GM20431 (cell line): ENCODE measurements around the gene TRIM44.
"Not testable (repeated sequence)": the region's sequence is repeated elsewhere in the genome, so short reads cannot be mapped to it uniquely, and the experiment has no call there.

Source experiments
- in situ Hi-C: fragments of 300-500 bp; cut with MseI, MboI; formaldehyde crosslinking; loops from one replicate; pipeline ENCODE4 v1.15.0; 2020; ENCODE audit warnings: low sequenced_read_pairs; ENCODE audit not compliant: unreplicated experiment

TRIM44 gene

DNA sequence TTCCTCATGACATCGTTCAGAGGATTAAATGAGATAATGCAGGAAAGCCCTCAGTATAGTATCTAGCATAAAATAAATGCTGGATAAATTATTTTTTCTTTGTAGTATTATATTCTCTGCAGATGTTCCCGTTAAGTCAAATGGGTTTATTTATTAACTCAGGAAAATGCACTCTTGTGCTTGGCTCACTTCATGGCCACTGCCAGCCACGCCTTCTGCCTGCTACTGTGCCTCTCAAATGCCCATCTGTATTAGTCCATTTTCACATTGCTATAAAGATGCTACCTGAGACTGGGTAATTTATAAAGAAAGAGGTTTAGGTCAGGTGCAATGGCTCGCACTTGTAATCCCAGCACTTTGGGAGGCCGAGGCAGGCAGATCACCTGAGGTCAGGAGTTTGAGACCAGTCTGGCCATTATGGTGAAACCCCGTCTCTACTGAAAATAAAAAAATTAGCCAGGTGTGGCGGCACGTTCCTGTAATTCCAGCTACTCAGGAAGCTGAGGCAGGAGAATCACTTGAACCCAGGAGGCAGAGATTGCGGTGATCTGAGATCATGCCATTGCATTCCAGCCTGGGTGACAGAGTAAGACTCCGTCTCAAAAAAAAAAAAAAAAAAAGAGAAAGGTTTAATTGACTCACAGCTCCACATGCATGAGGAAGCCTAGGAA is 176.3 kb downstream of the TRIM44 start:
- in situ Hi-C loops = not testable (repeated sequence)

DNA sequence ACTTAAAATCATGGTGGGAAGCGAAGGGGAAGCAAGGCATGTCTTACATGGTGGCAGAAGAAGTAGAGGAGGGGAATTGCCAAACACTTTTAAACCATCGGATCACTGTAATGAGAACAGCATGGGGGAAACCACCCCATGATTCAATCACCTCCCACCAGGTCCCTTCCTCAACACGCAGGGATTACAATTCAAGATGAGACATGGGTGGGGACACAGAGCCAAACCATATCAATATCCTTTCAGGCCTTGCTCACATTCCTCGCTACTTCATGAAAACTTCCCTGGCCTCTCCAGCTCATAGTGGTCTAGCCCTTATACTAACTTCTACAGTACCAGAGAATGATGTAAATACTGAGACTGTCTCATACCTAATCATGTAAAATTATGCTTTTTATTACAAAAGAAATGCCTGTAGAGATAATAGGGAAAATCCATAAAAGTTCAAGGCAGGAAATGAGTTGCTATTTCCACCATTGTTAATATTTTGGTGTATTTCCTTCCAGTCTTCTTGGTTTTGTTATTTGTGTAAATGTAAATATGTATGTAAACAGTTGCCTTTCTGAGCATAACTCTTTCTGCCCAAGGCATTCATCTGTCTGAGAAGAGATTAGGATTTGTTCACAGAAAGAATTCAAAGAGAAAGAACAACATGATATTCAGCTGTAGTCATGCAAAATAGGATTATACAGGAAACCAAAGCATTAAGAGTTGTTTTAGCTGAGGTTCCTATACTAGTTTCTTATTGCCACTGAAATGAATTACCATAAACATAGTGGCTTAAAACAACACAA is 177.0 kb downstream of the TRIM44 start:
- in situ Hi-C loops = no loop called here

DNA sequence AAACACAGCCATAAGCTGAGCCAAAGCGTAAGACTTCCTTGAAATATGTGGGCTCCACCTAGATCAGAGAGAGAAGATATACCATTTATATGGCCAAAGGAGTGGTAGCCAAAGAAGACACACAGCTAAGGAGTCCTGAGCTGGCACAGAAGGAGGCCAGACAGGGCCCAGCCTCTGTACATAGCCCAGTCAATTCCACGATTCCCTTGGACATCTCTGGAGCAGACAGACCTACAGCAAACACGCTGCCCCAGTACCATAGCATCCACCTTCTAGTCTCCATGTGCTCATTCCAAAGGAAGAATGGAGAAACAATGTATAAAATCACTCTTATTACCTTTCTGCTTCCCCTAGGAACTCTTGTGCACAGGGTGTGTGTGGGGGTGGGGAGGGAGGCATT is 179.2 kb downstream of the TRIM44 start:
- in situ Hi-C loops = no loop called here

DNA sequence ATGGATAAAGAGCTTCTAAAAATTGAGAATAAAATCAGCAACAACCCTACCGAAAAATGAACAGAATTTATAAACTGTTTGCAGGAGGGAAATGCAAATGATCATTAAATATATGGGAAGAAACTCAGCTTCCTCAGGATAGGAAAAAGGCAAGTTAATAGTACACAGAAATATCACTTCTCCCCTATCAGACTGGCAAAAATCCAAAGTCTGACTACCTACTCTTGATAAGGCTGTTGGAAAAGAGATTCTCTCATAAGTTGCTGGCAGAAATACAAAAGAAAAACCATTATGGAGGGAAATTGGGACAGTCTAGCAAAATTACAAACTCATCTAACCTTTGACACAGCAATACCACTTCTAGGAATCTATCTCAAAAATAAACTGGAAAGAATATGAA is 180.4 kb downstream of the TRIM44 start:
- in situ Hi-C loops = no loop called here

DNA sequence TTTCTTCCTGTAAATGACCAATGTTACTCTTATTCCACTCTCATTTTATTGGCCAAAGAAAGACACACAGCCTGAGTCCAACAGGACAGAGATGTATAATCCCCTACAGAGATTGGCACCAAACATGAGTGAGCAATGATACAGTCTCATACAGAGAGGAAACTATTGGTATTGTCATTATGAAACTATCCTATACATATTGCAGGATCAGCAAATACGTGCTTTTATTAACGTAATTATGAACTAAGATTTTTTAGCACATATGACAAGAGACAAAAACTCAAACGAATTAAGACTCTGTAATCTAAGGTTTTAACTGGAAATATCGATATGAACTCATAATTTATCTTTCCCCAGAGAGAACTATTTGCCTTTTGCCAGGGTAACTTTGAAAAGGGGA is 182.0 kb downstream of the TRIM44 start:
- in situ Hi-C loops = no loop called here

DNA sequence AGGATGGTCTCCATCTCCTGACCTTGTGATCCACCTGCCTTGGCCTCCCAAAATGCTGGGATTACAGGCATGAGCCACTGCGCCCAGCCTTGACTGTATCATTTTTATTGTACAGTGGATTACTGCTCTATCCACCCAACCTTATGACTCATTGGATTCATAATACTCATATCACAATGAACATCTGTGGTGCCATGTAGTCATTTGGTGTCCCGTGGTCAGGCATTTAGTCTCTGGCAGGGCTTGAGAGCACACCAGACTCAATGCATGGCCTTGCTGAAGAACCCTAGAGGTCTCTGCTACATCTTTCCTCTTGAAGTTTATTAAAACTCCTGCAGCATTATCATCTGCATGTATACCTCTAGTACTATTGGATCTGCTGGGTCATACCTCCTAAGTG is 183.3 kb downstream of the TRIM44 start:
- in situ Hi-C loops = no loop called here

DNA sequence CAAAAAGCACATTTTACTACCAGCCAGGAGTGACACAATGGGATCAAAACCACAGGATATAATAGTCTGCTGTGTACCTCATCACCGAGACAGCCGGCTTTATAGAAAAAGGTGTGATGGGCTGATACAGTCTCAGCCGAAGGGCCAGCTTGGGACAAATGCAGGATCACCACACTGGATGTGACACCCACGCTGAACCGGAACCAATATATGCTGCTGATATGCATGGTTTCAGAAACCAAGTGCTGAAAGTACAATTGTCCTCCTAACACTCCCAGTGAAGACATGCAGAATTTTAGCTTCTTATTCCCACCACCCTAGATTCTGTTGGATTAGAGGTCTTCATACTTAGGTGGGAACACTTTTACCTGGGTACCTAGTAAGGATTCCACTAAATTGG is 184.3 kb downstream of the TRIM44 start:
- in situ Hi-C loops = no loop called here

DNA sequence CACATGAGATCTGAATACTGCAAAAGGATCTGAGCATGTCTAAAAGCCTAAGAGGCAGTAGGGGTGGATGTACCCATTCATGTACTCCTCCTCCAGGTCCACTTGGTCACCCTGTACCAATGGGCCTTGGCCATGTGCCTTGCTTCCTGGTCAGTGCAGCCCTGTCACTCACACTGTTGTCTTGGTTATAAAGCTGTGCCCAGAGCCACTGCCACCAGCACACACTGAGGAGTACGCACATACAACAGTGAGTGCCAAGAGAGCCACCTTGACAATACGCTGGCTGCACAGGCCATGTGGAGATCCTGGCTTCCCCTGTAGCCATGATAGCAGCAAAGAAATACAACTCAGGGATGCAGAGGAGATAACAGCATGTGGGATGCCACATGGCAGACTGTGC is 184.9 kb downstream of the TRIM44 start:
- in situ Hi-C loops = no loop called here

DNA sequence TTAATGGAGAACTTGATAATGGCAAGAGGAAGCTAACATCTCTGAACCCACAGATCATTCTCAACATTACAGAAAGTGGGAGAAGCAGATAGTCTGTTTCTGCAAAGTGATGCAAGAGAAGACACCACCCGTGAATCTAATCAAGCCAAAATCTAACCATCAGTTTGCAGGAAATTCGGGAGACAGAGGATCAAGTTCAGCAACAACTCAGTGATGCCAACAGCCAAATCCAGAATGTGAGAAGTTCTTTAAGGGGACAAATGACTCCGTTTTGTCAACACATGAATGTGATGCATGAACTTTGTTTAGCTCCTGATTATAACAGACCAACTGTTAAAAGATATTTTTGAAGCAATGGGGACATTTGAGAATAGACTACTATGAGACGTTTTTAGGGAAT is 186.0 kb downstream of the TRIM44 start:
- in situ Hi-C loops = no loop called here

DNA sequence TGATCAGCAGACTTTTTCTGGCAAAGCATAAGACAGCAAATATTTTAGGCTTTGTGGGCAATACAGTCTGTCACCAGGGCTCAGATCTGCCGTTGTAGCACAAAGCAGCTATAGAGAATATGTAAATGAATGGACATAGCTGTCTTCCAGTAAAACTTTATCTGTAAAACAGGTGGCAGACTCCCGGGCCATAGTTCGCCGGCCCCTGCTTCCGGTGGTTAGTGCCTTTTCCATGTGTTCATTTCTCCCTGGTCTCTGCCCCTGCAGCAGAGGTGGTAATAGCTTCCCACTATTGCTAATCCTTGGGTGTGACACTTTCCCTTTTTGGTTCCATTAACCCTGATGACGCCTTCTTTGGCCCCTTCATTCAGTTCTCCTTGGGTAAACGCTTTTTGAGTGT is 187.6 kb downstream of the TRIM44 start:
- in situ Hi-C loops = no loop called here

DNA sequence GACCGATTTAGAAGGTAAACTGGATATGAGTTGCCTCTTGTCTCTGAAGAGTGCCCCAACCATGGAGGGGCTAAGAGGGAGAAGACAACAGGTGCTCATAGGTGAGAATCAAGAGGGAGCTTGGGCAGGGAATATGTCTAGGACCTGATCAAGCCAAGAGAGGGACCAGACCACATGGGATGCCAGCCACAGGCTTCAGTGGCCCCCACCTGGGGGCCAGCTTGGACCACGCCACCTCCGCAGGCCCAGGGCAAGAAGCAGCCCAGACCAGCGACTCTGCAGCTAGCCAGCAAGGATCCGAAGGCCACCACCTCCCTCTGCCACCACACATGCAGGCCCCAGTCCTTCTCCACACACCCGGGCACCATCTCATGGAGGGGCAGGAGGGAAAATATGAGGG is 188.8 kb downstream of the TRIM44 start:
- in situ Hi-C loops = no loop called here

DNA sequence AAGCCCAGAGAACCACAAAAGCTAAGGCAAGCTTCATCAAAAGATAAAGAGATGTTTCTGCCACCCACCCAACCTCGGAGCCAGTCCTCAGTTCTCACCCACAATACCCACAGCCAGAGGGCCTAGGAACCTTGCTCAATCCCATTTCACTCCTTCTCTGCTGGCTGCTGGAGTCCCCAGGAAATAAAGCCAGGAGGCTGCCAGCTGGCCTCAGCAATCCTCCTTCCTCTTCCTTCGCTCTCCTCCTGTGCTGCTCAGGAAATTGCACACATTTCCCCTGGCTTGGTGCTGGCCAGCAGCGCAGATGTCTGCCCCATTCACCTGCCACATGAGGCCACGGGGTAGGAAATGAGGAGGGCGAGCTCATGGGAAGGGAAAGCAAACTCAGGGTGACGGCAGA is 189.5 kb downstream of the TRIM44 start:
- in situ Hi-C loops = no loop called here

DNA sequence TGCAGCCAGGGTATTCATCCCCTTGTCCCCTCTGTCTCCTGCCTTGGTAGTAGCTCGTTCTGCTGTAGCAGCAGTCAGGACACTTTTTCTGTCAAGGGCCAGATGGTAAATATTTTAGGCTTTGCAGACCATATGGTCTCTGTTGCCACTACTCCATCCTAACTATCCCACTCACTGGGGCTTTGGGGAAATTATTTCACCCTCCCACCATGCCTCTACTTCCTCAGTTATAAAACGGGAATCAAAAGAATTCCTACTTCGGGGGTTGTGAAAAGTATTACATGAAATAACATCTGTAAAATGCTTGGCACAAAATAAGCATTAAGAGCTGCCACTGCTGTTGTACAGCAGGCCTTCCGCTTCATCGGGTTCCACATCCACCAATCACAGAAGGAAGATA is 191.4 kb downstream of the TRIM44 start:
- in situ Hi-C loops = no loop called here

DNA sequence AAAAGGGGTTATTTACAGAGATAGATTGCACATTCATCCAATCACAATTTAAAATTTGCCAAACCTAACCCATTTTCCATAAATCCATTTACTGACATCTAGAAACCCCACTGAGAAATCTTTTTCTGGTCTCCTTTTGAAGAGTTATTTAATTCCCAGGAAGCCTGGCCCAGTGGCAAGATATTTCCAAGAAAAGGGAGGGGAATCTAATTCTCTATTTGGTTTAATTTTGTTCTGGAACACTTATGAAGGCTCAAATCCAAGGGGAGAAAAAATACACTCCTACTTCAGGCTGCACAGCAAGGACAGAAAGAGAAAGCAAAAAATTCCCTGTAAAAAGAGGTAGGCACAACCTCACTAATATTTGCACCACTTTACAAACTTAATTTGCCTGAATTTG is 193.1 kb downstream of the TRIM44 start:
- in situ Hi-C loops = no loop called here

DNA sequence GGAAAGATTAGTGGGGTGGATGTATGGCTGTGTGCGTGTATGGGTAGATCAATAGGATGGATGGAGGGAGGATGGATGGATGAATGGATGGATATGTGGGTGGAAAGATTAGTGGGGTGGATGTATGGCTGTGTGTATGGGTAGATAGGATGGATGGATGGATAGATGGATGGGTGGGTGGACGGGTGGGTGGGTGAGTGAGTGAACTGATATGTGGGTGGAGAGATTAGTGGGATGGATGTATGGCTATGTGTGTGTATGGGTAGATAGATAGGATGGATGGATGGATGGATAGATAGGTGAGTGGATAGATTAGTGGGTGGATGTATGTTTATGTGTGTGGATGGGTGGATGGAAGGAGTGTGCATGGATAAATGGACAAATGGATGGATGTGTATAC is 193.7 kb downstream of the TRIM44 start:
- in situ Hi-C loops = no loop called here

DNA sequence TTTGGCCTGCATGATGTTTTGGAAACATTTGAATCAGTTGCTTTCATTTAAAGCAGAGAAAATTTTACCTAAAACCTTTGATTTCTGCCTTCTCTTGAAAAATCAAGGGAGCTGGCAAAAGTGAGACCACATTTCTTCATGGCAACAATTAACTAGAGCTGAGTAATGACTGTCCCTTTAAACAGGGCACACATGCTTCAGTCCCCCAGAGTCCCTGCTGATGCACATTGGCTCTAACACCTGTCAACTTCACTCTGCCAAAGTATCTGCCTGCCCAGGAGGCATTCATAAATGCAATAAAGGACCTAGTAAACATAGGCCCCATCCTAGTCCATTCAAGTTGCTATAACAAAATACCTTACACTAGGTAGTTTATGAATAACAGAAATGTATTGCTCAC is 194.2 kb downstream of the TRIM44 start:
- in situ Hi-C loops = no loop called here

DNA sequence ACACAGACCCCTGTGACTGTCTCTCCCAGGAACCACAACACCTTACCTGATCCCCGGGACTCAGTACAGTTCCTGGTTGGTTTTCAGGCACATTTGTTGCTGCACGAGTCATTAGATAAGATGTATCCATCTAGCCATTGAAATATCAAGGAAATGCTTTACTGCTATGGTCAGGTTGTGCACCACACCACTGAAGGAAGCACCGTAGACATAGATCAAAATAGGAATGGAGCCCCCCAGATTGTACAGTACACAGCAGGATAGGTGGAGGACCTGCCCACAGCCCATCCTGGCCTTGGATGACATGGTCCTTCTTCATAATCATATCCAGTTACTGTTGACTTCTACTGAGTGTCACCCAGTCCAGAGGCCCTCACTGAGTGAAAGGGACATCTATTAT is 195.3 kb downstream of the TRIM44 start:
- in situ Hi-C loops = no loop called here

DNA sequence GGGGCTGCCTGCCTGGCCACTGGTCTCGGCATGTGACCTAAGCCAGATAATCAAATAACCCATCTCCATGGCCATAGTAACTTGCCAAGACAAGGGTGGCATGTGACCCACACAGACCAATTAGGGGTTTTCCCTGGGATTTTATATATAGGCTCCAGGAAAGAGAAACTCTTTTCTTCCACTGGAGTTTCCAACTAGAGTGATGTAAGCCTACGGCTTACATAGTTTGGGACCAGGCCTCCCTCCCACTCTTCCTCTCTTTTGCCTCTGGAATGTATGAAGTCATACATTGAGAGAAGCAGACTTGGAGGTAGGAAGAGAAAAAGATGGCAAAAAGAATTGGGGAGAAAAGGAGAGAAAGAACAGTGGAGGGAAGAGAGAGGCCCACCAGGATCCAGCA is 196.7 kb downstream of the TRIM44 start:
- in situ Hi-C loops = no loop called here

DNA sequence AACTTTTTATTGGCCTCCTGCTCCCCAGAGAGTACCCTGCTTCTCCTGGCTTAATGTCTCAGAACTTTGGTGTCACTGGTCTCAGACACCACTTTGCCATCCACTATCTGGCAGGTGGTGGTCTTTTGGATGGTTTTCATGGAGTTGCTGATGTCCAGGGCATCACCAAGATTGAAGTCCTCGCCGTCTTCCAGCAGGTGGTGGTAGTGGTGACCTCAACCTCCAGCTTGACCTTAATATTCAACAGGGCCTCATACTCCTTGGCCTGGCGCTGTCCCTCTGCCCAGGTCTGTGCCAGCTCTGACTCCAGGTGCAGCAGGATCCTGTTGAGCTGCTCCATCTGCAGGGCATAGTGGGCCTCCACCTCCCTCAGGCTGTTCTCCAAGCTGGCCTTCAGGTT is 197.6 kb downstream of the TRIM44 start:
- in situ Hi-C loops = not testable (repeated sequence)

DNA sequence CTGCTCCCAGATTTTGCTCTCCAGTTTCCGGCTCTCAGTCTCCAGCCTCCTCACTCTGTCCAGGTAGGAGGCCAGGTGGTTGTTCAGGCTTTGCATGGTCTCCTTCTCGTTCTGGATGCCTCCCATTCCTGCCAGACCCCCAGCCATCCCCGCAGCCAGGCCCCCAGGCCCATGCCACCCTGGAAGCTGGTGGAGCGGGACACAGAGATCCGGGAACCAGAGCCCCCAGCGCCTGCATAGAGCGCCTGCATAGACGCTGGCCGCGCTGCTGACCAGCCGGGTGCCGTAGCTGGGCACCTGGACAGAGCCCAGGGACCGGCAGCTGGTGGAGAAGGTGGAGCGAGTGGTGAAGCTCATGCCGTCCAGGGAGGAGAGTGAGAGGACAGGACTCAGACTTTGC is 198.6 kb downstream of the TRIM44 start:
- in situ Hi-C loops = no loop called here

DNA sequence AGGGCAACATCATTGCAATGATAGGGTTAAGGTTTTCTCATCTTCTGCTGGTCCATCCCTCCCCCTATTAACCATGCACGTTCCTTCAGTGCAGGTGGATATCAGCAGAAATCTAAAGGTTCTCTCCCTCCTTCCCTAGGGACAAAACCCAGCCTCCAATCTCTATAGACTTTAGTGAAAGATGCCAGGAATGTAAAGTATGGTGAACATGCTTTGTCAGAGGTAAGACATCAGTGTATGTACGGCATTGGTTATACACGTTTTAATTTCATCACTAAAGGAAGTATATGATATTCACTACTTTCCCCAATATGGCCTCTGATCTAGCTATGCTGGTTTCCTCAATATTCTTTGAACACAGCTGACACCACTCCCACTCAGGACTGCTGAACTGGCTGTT is 200.1 kb downstream of the TRIM44 start:
- in situ Hi-C loops = no loop called here

DNA sequence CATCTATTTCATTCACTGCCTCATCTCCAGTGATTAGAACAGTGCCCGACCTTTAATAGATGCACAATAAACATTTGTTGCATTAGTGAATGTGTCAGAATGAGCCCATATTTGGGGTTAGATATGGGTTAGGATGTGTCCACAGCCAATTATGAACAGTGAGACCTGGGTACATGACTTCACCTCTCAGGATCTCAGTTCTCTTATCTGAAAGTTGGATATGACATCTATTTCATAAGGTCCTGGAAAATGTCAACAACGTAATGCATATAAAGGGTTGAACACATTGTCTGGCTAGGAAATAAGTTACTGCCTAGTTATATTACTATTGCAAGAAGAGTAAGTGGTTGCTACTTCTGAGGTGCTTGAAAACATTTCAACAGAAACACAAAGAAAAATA is 201.6 kb downstream of the TRIM44 start:
- in situ Hi-C loops = no loop called here
